HG03066 (cell line): Measurements from ENCODE around the gene KLRC1.
"Not testable (repeated sequence)": the region's sequence is repeated elsewhere in the genome, so short reads cannot be mapped to it uniquely, and the experiment has no call there.

Experiments used
- ATAC-seq: cut with Tn5 transposase; IDR thresholded peaks from one replicate; pipeline ENCODE4 v1.9.1; 2021; ENCODE audit warnings: low read depth; ENCODE audit not compliant: unreplicated experiment

Gene KLRC1

DNA sequence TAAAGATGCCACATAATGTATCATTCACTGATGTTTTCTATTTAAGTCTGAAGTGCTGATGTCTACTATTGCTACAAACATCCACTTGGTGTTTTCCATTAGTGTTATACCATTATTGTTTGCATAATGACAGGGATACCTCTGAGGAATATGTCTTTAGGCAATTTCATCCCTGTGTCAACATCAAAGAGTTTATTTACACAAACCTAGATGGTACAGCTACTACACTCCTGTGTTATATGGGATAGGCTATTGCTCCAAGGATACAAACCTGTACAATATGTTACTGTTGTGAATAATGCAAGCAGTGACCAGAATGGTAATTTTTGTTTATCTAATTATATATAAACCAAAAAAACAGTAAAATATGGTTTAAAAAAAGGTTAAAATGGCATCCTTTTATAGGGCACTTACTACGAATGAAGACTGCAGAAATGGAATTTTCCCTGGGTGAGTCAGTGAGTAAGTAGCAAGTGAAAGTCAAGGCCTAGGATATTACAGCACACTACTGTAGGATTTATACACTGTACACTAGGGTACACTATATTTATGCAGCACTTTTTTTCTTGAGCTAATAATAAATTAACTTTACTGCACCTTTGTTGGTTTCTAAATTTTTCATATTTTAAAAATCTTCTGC lies 28.8 kb downstream of the KLRC1 start:
- ATAC-seq = not testable (repeated sequence)

GRCh38 chr12:10422159-10422558 lies 31.0 kb downstream of the KLRC1 start:
- not testable (repeated sequence) for ATAC-seq

- not testable (repeated sequence) for ATAC-seq
These were observed 32.8 kb downstream of the KLRC1 start, which contains the start of gene KLRC3 for GRCh38 chr12:10420334-10420733. TSS of gene KLRC3 (minus strand) at chr12:10420595. CDS start at chr12:10420550, 45 bp downstream.

DNA sequence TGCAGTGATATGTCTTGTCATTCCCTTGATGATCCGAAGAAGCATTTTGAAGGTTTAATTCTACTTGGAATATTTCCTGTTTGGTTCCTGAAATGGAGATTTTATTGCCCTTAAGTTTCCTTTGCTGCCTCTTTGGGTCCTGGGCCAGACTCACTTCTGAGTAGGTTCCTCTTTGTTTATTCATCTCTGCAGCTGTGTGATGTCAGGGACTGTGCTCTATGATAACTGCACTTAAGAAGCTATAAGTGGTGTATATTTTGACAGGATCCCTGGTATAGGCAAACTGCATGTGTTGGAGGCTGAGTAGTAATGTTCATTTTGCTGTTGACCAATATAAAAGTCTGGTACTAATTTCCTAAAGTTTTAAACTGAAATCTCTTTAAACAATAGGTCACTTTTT lies 43.8 kb downstream of the KLRC1 start, which contains the start of gene KLRC4:
TSS of gene KLRC4 (minus strand) at position 366 of the 400 bp plus-strand sequence. CDS start at position 184, 182 bp downstream.
- no peak for ATAC-seq

GRCh38 chr12:10408842-10409241 lies 44.3 kb downstream of the KLRC1 start:
- ATAC-seq = no peak

- no peak for ATAC-seq
These were observed 46.5 kb downstream of the KLRC1 start for GRCh38 chr12:10406725-10407124.

- no peak for ATAC-seq
These were observed 47.9 kb downstream of the KLRC1 start for GRCh38 chr12:10405294-10405693.

DNA sequence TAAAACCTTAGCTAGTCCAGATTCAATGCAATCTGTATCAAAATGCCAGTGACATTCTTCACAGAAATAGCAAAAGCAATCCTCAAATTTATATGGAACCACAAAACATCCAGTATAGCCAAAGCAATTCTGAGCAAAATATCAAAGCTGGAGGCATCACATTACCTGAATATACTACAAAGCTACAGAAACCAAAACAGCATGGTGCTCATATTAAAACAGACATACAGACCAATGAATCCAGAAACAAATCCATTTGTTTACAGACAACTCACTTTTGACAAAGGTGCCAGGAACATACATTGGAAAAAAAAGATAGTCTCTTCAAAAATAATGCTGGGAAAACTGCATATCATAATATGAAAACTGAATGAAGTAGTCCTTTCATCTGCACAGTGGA lies 48.4 kb downstream of the KLRC1 start:
- ATAC-seq = no peak

DNA sequence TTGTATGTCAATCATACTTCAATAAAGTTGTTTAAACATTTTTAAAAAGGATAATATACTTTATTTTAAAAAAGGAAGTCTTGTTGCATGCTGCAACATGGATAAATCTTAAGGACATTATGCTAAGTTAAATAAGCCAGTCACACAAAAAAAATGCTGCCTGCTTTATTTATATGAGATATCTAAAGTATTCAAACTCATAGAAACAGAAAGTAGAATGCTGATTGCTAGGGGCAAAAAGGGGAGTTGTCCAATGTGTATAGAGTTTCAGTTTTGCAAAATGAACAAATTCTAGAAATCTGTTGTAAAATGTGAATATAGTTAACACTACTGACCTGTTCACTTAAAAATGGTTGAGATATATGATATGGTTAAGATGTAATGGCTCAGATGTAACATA lies 52.3 kb downstream of the KLRC1 start:
- ATAC-seq = no peak

GRCh38 chr12:10398168-10398567 lies 55.0 kb downstream of the KLRC1 start:
- ATAC-seq = no peak

DNA sequence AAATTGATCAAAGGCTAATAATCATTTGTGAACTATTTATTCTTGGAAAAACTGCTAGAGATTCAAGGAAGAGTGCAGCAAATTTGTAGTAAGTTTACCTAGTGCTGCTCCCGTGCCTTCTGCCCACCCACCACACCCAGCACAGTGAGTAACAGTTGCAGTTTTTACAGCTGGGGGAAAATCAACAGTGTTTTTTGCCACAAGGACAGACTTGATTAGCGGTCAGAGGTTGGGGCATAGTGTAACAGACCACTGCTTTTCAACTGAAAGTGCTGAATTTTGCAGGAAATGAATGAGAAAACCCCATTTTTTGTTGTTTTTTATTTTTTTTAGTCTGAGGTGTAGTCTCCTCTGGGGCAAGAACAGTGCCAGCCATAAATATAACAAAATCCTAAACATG lies 55.9 kb downstream of the KLRC1 start:
- ATAC-seq = no peak

DNA sequence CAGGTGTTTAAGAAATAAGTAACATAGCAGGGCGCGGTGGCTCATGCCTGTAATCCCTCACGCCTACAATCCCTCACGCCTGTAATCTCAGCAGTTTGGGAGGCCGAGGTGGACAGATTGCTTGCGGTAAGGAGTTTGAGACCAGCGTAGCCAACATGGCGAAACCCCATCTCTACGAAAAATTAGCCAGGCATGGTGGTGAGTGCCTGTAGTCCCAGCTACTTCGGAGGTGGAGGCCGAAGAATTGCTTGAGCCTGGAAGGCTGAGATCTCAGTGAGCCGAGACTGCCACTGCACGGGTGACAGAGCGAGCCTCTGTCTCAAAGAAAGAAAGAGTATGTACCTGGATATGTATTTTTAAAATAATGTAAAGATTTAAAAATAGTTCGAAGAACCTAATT lies 57.0 kb downstream of the KLRC1 start:
- not testable (repeated sequence) for ATAC-seq
